Activated CD4-positive, alpha-beta T cell treated with anti-CD3 and anti-CD28 coated beads, Interleukin-2, Interleukin-4, amounts not matched to agents 100 ng/mL and 50 ng/mL, durations not matched to agents 16 hours and 8 hours (primary cell): ENCODE results near the gene MMP10.
A peak's percentile ranks its signal among the peaks of the same experiment; 100 is the strongest.
"Not testable (repeated sequence)": the region's sequence is repeated elsewhere in the genome, so short reads cannot be mapped to it uniquely, and the experiment has no call there.

Experiments
- DNase-seq: peaks from one replicate; pipeline ENCODE4 v3.0.0-alpha.2; 2020; ENCODE audit warnings: low spot score

Gene MMP10

DNA sequence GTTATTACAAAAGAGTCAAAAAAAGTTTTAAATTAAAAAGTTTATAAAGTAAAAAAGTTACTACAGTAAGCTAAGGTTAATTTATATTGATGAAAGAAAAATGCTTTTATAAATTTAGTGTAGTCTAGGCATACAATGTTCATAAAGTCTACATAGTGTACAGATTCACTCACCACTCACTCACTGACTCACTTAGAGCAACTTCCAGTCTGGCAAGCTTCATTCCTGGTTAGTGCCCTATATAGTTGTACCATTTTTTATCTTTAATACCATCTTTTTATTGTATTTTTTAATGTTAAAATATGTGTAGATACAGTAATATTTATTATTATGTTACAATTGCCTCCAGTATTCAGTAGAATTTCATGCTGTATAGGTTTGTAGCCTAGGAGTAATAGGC lies 2.6 kb upstream of the MMP10 start:
- no peak for DNase-seq

DNA sequence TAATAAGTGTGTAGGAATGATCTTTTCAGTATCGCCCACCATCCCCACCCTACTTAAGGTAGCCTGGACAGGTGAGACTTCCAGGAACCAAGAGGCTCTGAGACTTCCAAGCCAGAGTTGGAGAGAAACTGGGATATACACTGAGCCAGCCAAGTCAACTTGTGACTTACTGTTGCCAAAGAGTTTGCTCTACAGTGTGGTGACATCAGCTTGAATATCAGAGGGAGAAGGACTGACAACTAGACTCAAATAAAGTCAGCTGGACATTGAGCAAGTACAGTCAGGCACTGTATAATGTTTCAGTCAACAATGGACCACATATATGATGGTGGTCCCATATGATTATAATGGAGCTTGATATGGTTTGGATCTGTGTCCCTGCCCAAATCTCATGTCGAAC lies 1.2 kb upstream of the MMP10 start:
- no peak for DNase-seq

DNA sequence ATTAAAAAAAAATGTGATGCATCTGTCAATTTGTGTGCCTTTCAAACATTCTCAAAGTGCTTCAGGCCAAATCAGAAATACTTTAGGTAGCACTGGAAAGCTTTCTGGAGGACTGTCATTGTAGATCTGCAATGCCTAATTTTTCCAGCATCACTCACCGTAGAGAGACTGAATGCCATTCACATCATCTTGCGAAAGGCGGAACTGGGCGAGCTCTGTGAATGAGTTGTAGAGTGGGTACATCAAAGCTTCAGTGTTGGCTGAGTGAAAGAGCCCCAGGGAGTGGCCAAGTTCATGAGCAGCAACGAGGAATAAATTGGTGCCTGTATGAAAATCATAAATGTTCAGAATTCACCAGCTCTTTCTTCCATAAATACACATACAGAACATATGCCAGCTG lies 4.0 kb downstream of the MMP10 start:
- no peak for DNase-seq

DNA sequence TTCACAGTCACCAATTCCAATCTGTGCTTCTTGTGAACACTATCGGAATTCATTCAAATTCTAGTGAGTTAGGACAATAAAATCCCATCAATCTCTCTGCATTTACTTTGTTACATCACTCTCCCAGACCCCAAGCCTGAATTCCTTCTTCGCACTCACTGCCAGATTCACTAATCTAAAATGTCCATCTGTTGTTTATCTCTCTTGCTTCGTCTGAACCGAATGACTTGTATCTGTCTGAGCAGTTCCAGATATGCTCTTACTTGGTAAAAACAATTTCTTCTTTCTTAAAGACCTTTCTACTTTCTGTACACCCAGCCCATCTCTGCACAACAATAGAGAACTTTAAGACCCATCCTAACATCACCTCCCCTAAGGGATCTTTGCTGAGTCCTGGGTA lies 7.0 kb downstream of the MMP10 start:
- no peak for DNase-seq

DNA sequence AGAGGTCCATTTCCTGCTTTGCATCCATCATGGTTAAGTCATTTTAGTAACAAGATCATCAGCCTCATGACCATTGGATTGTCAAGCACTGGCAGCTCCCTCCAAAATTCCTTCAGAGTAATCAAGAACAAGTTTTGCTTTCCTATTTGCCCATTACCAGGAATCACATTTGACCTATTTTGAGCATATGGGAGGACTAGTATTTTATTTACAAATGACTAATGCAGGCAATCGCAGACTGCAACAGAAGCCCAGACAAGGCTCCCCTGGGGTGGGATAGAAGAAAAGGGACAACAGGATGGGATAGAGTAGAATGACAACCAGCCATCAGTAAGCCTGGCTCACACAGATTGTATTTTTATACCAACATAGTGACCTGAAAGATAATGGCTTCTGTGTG lies 9.1 kb downstream of the MMP10 start:
- no peak for DNase-seq

DNA sequence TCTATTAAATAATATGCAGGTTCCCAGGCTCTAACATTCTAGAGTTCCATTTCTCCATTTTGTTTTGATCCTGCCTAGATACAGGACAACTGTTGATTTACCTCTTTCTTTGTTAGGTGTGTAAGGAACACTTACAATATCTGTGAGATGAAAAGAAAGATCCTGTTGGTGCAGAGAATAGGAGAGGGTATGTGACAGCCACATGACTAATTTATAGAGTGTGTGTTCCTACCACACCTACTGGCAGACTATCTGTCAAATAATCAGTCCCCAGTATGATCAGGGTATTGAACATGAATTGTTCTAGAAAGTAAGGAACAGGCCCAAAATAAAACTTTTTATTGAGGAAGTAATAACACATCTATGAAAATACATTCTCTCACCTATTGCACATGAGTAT lies 10.2 kb downstream of the MMP10 start:
- DNase-seq, result no peak

DNA sequence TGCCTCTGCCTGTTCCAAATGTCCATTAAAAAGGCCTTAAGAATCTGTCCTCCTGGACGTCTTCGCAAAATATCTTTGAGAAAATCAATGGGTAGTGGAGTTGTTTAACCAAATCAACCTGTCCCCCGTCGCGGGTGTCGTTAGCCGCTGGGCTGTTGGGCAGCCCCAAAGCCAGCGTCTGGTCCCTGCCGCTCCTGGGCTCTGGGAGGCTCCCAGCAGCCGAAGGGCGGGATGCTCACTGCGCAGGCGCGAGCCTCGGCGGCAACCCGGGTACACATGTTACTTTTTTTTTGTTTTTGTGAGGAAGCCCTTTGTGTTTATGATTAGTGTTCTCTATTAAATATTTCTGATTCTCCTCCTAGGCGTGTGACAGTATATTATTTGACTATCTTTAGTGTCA lies 12.6 kb downstream of the MMP10 start:
- DNase-seq, result no peak

DNA sequence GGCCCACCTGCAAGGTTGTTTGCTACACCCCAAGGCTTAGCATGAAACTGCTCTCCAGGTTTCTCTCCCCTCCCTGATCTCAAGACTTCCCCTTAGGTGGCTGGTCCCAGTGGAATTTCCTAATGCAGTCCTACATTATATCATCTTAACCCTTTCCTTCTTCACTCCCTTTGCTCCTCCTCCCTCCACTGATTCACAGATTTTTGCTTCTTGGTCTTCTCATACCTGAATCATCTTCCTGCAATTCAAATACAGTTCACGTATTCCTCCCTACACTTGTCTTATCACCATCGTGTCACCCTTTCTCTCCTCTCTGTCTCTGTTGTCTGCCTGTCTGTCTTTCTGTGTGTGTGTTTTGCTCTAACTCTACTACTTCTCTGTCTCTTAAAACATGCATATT lies 17.0 kb downstream of the MMP10 start:
- no peak for DNase-seq

DNA sequence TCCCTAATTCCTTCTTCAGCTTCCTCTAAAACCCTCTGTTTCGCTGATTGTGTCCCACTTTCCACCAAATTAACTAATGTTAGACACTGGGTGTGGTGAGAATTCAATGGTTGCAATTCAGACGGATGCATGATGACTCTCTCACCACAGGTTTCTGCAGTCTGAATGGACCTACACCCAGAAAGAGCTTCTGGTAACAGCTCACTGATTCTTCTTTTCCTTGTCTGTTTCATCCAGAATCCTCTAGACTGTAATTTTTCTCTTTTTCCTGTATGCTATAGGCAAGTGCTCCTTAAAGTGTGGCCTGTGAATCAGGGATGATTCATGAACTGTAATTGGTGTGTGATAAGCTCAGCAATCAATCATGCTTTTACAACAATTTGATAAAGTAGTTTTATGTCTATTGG lies 18.1 kb downstream of the MMP10 start:
- DNase-seq, result no peak

DNA sequence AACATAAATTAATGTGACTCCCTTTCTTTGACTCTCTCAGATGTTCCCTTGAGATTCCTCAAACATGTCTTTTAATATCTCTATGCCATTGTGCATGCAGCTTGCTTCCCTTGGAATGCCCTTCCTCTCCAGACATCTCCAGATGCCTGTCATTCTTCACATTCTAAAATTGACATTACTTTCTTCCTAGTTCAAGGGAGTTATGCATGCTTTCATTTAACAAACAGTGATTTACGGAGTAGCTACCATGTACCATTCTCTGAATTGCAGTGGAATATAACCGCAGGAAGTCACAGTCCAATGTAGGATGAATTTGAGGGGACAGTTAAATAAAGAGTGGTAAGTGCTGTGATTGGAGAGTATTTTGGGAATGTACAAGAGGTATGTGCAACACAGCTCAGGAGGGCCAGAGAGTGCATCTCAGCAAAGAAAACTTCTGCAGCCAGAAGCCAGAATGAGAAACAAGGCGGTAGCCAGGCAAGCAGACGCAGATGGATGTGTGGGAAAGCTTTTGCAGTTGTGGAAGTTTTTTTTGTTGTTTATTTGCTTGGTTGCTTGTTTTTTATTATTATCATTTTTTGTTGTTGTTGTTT lies 18.7 kb downstream of the MMP10 start:
- no peak for DNase-seq

DNA sequence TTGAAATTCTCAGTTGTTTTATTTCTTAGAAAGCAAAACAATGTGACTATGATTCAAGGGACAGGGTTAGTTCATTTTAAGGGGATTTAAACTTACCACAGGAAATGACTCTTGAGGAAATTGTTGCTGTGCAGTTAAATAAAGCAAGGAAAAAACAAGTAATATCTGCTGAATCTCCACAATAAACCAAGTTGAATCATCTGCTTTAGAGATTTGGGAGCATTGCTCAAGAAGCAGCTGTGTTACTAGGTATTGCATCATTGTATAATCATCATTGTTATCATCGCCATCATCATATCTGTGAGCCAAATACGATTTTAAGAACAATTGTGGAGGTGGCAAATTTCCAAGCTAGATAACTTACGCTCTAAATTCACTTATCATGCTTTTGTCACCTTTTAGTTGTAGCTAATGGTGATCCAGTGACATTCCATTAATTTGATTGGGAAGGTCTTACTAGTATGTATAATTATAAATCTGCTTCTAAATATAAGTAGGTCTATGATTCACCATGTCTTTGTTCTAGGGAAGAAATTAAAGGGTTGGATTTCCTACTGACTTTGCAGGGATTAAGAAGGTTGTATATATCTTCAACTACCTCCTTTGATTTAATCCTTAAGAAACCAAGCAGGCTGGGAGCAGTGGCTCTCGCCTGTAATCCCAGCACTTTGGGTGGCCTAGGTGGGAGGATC lies 19.9 kb downstream of the MMP10 start:
- DNase-seq, result peak; percentile 11

DNA sequence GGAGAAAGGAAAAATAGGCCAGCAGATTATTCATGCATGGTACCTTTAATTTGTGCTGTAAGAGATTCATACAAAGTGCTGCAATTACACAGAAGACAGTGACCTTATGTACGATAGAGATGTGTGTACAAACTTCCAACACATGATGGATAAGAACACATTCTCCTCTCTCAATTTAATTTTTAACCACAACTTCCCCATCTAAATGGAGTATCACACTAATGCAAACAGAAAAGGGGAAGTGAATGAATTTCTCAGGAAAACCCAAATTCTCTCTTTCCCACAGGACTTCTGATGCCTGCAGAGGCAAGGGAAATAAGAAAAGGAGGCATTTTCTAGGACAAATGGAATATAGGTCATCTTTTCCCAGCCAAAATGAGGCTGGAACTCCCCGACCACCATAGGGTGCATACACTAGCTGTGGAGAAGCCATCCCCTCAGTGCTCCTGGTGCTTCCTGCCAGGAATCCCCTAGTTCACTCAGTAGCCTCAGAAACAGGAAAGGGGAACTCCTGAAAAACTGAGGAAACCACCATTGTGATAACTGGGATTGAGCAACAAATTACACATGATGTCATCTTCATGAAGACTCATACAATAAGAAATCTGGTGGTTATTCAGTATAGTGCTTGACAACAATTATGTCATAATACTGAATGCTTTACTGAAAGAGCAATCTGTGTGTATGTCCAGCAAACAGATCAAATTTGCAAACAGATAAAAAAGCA lies 22.4 kb downstream of the MMP10 start:
- DNase-seq, result no peak

DNA sequence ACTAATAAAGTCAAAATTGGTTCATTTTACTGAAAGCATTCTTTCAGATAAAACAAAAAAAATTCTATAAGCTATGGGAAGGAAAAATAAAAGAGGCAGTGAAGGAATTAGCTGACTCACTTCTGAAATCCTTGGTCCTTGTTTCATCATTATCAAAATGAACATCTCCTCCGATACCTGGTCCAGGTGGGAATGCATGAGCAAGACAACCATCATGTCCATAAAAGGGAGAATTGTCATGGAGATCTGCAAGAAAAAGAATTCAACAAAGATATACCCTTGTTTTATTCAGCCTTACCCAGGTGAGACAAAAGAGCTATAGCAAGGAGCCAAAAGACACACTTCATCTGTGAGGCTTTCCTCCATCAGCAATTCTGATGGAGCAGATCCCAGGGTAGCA lies 27.2 kb downstream of the MMP10 start:
- no peak for DNase-seq

DNA sequence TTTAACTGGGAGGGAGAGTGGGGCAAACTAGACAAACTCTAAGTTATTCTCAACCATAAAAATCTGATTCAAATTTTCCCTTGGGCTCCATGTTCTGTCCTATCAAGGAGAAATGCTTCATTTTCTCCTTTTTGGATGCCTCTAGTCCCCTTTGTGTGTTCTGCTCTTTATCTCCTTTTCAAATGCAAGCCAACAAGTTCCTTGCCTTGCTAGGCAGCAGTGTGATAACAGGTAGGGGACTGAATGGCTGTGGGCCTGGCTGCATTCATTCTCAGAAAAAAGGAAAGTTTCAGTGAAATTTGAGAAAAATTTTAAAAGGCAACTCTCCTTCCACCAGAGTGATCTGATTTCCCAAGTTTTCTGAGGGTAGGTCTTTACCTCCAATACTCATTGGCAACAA lies 28.8 kb downstream of the MMP10 start:
- DNase-seq, result no peak

DNA sequence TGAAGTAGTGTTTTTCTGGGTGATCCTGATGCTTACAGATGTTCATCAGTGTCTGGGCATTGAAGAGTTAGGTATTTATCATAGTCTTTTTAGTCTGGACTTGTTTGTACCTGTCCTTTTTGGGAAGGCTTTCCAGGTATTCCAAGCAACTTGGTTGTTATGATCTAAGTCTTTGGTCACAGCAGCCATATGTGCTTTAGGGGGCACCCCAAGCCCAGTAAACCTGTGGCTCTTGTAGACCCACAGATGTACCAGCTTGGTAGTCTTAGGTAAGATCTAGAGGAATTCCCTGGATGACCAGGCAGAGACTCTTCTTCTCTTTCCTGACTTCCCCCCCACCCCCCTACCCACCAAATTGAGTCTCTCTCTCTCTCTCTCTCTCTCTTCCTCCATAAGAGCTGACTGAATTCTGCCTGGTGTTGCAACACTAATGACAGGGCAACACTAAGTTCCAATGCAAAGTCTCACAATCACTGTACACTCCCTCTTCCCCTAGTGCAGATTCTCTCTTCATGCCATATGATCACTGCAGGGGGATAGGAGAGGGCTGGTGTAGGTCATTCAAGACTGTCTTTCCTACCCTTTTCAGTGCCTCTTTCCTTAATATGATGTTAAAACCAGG lies 31.2 kb downstream of the MMP10 start:
- no peak for DNase-seq

DNA sequence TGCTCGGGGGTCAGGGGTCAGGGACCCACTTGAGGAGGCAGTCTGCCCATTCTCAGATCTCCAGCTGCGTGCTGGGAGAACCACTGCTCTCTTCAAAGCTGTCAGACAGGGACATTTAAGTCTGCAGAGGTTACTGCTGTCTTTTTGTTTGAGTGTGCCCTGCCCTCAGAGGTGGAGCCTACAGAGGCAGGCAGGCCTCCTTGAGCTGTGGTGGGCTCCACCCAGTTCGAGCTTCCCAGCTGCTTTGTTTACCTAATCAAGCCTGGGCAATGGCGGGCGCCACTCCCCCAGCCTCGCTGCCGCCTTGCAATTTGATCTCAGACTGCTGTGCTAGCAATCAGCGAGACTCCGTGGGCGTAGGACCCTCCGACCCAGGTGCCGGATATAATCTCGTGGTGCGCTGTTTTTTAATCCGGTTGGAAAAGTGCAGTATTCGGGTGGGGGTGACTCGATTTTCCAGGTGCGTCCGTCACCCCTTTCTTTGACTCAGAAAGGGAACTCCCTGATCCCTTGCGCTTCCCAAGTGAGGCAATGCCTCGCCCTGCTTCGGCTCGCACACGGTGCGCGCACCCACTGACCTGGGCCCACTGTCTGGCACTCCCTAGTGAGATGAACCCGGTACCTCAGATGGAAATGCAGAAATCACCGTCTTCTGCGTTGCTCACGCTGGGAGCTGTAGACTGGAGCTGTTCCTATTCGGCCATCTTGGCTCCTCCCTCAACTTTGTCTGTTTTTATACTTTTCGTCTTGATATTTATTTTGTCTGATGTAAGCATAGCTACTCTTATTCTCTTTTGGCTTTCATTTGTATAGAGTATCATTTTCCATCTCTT lies 33.5 kb downstream of the MMP10 start:
- DNase-seq, result not testable (repeated sequence)

DNA sequence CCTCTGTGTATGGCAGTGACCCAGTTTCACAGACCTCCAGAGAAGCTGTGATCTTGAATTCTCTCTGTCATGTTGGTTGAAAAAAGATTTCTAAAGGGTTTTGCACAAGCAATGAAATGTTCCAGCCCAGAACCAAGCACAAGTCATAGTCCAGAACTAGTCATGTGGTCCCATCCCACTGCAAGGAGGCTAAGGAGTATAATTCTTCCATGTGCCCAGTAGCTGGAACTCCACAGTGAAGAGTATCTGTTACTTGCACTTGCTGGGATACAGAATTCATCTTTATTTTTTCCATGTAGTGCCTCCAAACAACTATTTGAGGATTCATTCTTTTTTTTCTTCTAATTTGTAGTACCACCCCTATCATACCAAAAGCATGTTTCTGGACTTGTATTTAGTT lies 45.8 kb downstream of the MMP10 start:
- DNase-seq, result no peak

DNA sequence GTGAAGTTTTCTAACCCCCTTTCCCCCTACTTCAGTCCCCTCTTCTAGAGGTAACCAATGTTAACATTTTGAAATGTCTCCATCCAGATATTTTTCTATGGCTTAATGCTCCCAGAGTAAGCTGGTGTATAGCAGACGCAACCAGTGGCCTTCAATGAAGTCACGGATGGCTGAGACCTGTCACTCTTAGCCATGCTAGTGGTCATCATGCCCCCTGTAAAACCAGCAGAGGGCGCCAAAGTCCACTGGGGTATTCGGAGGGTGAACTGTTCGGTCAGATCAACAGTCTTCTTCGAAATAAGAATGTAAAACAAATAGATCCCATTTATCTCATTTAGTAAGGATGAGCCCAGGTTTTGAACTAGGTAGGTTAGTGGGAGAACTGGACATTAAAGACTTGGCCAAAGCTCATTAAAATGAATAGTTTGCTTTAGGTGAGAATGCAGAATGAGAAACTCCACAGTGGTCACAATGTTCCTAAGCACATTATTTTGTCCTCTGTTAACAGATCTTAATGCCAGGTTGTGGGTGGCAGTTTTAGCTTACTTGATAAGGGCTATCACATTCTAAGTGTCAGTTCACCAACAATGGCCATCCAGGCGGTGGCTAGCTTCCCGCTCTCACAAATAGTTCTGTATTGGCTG lies 47.1 kb downstream of the MMP10 start:
- peak; percentile 66 for DNase-seq

DNA sequence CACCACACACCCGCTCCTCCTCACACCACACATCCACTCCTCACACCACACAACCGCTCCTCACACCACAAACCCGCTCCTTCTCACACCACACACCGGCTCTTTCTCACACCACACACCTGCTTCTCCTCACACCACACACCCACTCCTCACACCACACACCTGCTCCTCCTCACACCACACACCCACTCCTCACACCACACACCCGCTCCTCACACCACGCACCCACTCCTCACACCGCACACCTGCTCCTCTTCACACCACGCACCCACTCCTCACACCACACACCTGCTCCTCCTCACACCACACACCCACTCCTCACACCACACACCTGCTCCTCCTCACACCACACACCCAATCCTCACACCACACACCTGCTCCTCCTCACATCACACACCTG lies 49.5 kb downstream of the MMP10 start:
- not testable (repeated sequence) for DNase-seq

DNA sequence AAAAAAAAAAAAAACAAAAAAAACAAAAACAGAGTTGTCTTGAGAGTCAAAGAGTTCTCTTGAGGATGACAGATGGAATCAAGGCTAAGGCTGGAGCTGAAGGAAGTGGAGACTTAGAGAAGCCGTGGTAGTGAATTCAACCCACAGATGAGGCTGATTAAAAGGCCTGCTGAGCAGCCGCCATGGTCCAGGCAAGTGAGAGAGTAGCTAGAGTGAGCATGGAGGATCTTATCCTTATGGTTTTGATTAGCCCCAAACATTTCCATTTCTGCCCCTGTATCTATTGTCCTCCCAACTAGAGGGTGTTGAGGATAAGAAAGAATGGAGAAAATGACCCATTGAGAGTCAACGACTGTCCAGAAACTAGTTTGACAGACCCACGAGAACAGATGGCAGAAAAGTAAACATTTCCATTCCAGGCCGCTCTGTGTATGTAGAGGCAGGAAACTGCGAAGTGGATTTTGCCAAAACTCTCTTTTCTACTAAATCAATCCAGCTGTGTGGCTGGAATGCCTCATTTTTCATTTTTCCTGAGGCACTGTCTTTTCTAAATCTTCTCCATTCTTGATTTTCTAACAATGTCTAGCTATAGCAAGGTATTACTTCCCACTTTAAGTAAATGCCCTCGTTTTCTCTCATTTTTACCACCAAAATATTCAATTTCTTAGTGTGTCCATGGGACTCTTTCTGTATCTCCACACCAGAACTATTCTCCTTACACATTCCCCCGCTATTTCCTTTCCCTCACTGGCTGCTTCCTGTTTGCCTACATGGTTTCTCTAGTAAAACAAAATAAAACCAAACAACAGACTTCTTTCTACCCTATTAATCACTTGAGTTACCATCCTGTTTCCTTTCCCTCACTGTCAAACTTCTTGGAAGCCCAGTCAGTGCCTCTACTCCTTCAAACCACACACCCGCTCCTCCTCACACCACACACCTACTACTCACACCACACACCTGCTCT lies 50.3 kb downstream of the MMP10 start:
- DNase-seq, result no peak

DNA sequence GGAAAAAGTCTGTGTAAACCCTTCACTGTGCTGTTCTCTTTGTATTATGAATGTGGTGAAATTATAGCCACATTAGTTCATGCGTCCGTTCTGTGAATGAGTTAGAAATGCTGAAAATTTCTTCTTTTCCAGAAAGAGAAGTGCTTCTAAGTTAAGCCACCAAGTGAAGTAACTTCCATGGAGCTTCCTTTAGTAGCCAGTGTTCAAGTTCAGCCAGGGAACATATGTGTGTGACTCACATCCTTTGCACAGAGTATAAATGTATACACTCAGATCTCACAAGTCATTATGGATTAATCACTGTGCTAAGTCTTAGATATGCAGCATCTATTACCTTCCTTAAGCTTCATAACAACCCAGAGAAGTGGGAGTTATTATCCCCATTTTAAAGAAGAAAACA lies 52.5 kb downstream of the MMP10 start:
- DNase-seq, result no peak
